ENCODE data around the gene DNAJC27. TPM values are rescaled to one million over a fixed set of nuclear protein-coding genes. Genes with fewer than 3 reads are reported as not detected.
"Not testable (repeated sequence)": the region's sequence is repeated elsewhere in the genome, so short reads cannot be mapped to it uniquely, and the experiment has no call there.

The DNAJC27 gene
- total RNA-seq = 10 to 100 TPM; 14.1 to 19.7 (median 16.6) TPM
- 15.2 TPM for total RNA-seq (2013)

DNA sequence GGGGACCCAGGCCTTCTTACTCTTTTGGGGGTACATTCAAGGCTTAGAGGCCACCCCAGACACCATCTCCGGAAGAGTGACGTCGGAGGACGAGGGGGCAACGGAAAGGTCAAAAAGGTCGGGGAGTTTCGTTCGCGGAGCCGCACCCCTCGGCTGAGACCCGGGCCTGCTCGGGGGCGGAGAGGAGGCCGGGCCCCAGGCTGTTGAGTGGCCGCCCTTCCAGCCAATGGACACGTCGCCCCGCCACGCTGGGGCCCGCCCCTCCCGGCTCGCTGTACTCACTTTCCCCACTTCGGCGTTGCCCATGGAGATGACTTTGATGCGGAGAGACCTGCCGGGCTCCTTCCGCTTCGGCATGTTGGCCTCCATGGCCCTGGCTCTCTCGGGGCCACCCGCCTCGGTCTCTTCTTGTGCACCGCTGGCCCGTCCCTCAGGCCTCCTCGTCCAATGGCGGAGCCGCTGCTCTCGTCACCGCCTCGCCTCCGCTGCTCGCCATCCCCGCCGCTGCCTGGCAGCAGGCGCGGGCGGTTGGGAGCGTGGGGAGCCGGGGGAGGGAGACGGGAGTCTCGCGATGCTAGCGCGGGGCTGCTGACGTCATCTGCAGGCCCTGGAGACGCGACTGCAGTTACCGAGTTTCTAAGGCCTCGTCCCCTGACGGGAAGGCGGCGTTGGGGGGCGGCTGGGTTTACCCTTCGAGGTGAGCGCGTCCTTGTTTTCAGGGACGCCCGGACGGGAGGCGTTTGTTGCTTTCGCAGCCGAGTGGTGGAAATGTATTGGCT, at the start of gene DNAJC27:
TSS of gene DNAJC27 (minus strand) at position 420 of the 779 bp plus-strand sequence. CDS start at position 369, 51 bp downstream.
- 0% methylated on average over 72 of the region's 72 CpGs for WGBS (ENCODE audit: insufficient coverage)
- H3K9me3 ChIP-seq (ENCODE audit: control insufficient read depth, insufficient read depth, low read length) = no peaks in the 10 kb centered on the region
- H3K4me1 ChIP-seq (ENCODE audit: control insufficient read depth, insufficient read depth, low read length) = peaks cover 13% of the 10 kb centered on the region
- Mint-ChIP-seq H3K4me3 (peak within 1 kb of the TSS; percentile 98), H3K4me1 (peaks cover 20 to 24% of the 10 kb centered on the region in 2 donors), H3K27me3 (ENCODE audit: low read depth in 2 of 2) (no peaks in the 10 kb centered on the region), H3K9me3 (no peaks in the 10 kb centered on the region), H3K36me3 (no peaks in the 10 kb centered on the region), H3K27ac (peak within 1 kb of the TSS; percentile 100)
- H3K27ac ChIP-seq (ENCODE audit: low read length) = peak within 1 kb of the TSS; percentile 96
- peaks cover 5% of the 10 kb centered on the region for H3K36me3 ChIP-seq (ENCODE audit: control insufficient read depth, insufficient read depth, low read length)
- ATAC-seq = peak; percentile 86 to 96 (median 87)
- H3K4me3 ChIP-seq (ENCODE audit: low read length) = peak within 1 kb of the TSS; percentile 96
- peak; percentile 98 to 99 for DNase-seq
- intact Hi-C loops (cut with micrococcal nuclease) = loop anchor here (2.0 to 10.0 kb wide), 4 partner anchors 71 to 1376 kb away; partner anchors contain the start of genes ADGRF3, ASXL2, CENPO and EFR3B
- H3K27me3 ChIP-seq (ENCODE audit: control insufficient read depth, insufficient read depth, low read length) = no peaks in the 10 kb centered on the region
- TF ChIP-seq, protein P1, sequence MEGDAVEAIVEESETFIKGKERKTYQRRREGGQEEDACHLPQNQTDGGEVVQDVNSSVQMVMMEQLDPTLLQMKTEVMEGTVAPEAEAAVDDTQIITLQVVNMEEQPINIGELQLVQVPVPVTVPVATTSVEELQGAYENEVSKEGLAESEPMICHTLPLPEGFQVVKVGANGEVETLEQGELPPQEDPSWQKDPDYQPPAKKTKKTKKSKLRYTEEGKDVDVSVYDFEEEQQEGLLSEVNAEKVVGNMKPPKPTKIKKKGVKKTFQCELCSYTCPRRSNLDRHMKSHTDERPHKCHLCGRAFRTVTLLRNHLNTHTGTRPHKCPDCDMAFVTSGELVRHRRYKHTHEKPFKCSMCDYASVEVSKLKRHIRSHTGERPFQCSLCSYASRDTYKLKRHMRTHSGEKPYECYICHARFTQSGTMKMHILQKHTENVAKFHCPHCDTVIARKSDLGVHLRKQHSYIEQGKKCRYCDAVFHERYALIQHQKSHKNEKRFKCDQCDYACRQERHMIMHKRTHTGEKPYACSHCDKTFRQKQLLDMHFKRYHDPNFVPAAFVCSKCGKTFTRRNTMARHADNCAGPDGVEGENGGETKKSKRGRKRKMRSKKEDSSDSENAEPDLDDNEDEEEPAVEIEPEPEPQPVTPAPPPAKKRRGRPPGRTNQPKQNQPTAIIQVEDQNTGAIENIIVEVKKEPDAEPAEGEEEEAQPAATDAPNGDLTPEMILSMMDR (IDR thresholded peaks at IDR 0.05) = no peak

DNA sequence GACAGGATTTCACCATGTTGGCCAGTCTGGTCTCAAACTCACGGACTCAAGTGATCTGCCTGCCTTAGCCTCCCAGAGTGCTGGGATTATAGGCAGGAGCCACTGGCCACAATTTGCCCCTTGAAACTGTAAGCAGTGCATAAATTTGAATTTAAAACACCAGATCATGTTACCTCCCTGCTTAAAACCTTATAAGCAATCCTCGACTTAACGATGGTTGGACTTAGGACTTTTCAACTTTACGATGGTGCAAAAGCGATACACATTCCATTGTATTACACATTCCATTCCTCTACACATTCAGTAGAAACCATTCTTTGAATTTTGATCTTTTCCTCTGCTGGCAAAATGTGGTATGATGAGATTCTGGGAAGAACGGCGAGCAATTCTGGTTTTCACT, 46.9 kb upstream of the DNAJC27 start:
- intact Hi-C loops (cut with micrococcal nuclease) = no loop called here
- H3K4me1 Mint-ChIP-seq = no peaks in the 10 kb centered on the region
- ATAC-seq = no peak

DNA sequence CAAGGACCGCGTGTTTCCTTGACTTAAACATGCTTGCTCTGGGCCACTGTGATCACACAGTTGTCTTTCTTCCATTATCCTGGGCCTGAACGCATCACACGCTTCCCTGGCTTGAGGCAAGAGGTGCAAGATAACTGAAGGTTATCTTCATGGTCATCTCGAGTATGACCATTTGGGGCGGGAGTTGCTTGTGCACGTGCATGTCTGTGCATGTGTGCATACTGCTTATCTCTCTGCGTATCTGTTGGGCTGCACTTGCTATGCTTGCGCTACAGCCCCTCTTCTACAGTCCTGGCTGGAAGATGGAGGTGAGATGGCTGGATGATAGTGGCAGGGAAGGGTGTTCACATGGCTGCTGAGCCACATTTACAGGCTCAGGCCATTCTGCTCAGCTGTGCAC, 42.9 kb upstream of the DNAJC27 start:
- no peak overlapping the region for H3K4me3 Mint-ChIP-seq
- no peaks in the 10 kb centered on the region for H3K36me3 Mint-ChIP-seq
- H3K36me3 ChIP-seq (ENCODE audit: control insufficient read depth, insufficient read depth, low read length) = no peaks in the 10 kb centered on the region
- H3K27me3 ChIP-seq (ENCODE audit: control insufficient read depth, insufficient read depth, low read length) = no peaks in the 10 kb centered on the region
- TF ChIP-seq, protein P1 (IDR thresholded peaks at IDR 0.05) = no peak
- no peak for DNase-seq
- no peak overlapping the region for H3K4me3 ChIP-seq (ENCODE audit: low read length)
- WGBS (ENCODE audit: insufficient coverage) = 94% methylated on average over 9 of the region's 9 CpGs
- H3K9me3 Mint-ChIP-seq = no peaks in the 10 kb centered on the region
- H3K4me1 ChIP-seq (ENCODE audit: control insufficient read depth, insufficient read depth, low read length) = no peaks in the 10 kb centered on the region
- H3K27me3 Mint-ChIP-seq (ENCODE audit: low read depth in 2 of 2) = peaks cover 0 to 2% of the 10 kb centered on the region in 2 donors
- no peak for ATAC-seq
- no peaks in the 10 kb centered on the region for H3K4me1 Mint-ChIP-seq
- intact Hi-C loops (cut with micrococcal nuclease) = no loop called here
- H3K9me3 ChIP-seq (ENCODE audit: control insufficient read depth, insufficient read depth, low read length) = no peaks in the 10 kb centered on the region
- H3K27ac ChIP-seq (ENCODE audit: low read length) = no peak overlapping the region
- no peak overlapping the region for H3K27ac Mint-ChIP-seq

More for the DNA sequence above, 46.9 kb upstream of the DNAJC27 start:
- no peaks in the 10 kb centered on the region for H3K36me3 Mint-ChIP-seq
- DNase-seq = no peak
- no peaks in the 10 kb centered on the region for H3K27me3 ChIP-seq (ENCODE audit: control insufficient read depth, insufficient read depth, low read length)
- H3K27ac Mint-ChIP-seq = no peak overlapping the region
- 97% methylated on average over 7 of the region's 7 CpGs for WGBS (ENCODE audit: insufficient coverage)
- no peaks in the 10 kb centered on the region for H3K36me3 ChIP-seq (ENCODE audit: control insufficient read depth, insufficient read depth, low read length)
- peaks cover 7 to 16% of the 10 kb centered on the region in 2 donors for H3K27me3 Mint-ChIP-seq (ENCODE audit: low read depth in 2 of 2)
- no peak overlapping the region for H3K4me3 ChIP-seq (ENCODE audit: low read length)
- H3K9me3 ChIP-seq (ENCODE audit: control insufficient read depth, insufficient read depth, low read length) = no peaks in the 10 kb centered on the region
- TF ChIP-seq, protein P1 (IDR thresholded peaks at IDR 0.05) = no peak
- no peaks in the 10 kb centered on the region for H3K4me1 ChIP-seq (ENCODE audit: control insufficient read depth, insufficient read depth, low read length)
- no peak overlapping the region for H3K27ac ChIP-seq (ENCODE audit: low read length)
- H3K9me3 Mint-ChIP-seq = no peaks in the 10 kb centered on the region
- no peak overlapping the region for H3K4me3 Mint-ChIP-seq

DNA sequence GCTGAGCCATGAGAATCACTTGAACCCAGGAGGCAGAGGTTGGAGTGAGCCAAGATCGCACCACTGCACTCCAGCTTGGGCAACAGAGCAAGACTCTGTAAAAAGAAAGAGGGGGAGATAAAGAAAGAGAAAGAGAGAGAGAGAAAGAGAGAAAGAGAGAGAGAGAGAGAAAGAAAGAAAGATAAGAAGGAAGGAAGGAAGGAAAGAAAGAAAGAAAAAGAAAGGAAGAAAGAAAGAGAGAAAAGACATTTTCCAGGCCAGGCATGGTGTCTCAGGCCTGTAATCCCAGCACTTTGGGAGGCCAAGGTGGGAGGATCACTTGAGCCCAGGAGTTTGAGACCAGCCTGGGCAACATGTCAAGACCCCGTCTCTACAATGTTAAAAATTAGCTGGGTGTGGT, 39.6 kb upstream of the DNAJC27 start:
- WGBS (ENCODE audit: insufficient coverage) = 95% methylated on average over 2 of the region's 2 CpGs
- not testable (repeated sequence) for H3K9me3 Mint-ChIP-seq; H3K27me3 Mint-ChIP-seq (ENCODE audit: low read depth in 2 of 2)

More for the DNA sequence above, 39.6 kb upstream of the DNAJC27 start:
- H3K4me3 Mint-ChIP-seq; H3K4me3 ChIP-seq (ENCODE audit: low read length); ATAC-seq; H3K9me3 ChIP-seq (ENCODE audit: control insufficient read depth, insufficient read depth, low read length); H3K4me1 ChIP-seq (ENCODE audit: control insufficient read depth, insufficient read depth, low read length); H3K27ac ChIP-seq (ENCODE audit: low read length); H3K36me3 Mint-ChIP-seq; DNase-seq; H3K4me1 Mint-ChIP-seq; H3K36me3 ChIP-seq (ENCODE audit: control insufficient read depth, insufficient read depth, low read length); intact Hi-C loops (cut with micrococcal nuclease); H3K27me3 ChIP-seq (ENCODE audit: control insufficient read depth, insufficient read depth, low read length); H3K27ac Mint-ChIP-seq: not testable (repeated sequence)

Measured in natural killer cell (primary cell).